Body of pancreas (tissue), 4 donors: ENCODE measurements around the gene SGSH. TPM values are rescaled to one million over a fixed set of nuclear protein-coding genes. Genes with fewer than 3 reads are reported as not detected.
A peak's percentile ranks its signal among the peaks of the same experiment; 100 is the strongest.

Source experiments
- ATAC-seq: fragments of 150-250 bp; one replicate; pipeline ENCODE4 v1.9.1; 2016
- DNase-seq, 4 donors: peaks; one replicate each; pipeline ENCODE4 v3.0.0-alpha.2; 2019
- H3K27ac ChIP-seq, 4 donors: fragments of 200-600 bp; sonication (generic); 1 replicate in 3 of 4; 2 replicates in 1 of 4; pipeline versions ENCODE4 v1.5.1 to v1.6.1; 2016 to 2019; ENCODE audit warnings: mild to moderate bottlenecking in 1 of 4, mixed read lengths in 1 of 4, moderate library complexity in 1 of 4
- H3K27me3 ChIP-seq, 2 donors: fragments of 200-600 bp; sonication (generic); one replicate each; pipeline ENCODE4 v1.6.0; 2016; ENCODE audit warnings: mild to moderate bottlenecking in 1 of 2
- H3K36me3 ChIP-seq, 2 donors: fragments of 200-600 bp; sonication (generic); replicated peaks in 1 of 2; 2 replicates each; pipeline ENCODE4 v1.5.1; 2016; ENCODE audit warnings: low read depth in 2 of 2; ENCODE audit not compliant: insufficient read depth in 1 of 2
- H3K4me1 ChIP-seq: fragments of 200-600 bp; sonication (generic); one replicate; pipeline ENCODE4 v1.6.0; 2016
- H3K4me3 ChIP-seq, 2 donors: fragments of 200-600 bp; sonication (generic); 1 replicate in 1 of 2; 2 replicates in 1 of 2; pipeline ENCODE4 v1.5.1; 2016 to 2019
- H3K9me3 ChIP-seq, 3 donors: fragments of 200-600 bp; sonication (generic); 1 replicate in 2 of 3; 2 replicates in 1 of 3; pipeline ENCODE4 v1.5.1; 2016
- POLR2A ChIP-seq, 3 donors: fragments of 450-650 bp; IDR thresholded peaks; one replicate each; pipeline ENCODE4 v1.6.1; 2016; ENCODE audit warnings: antibody characterized with exemption in 3 of 3, mild to moderate bottlenecking in 2 of 3
- WGBS, 2 donors: methylation state at CpG; one replicate each; pipeline ENCODE4 v1.1.5; 2017; 5-methylcytosine and 5-hydroxymethylcytosine counted together
- intact Hi-C: fragments of 100-400 bp; cut with DNase I; formaldehyde crosslinking; loops from one replicate; pipeline ENCODE4 v1.15.1; 2023
- total RNA-seq, 2 donors: library from RNA; depleted of rRNA; stranded (reverse); fragments of >200 nt; gene quantifications; one replicate each; pipeline ENCODE4 v1.1.0, GENCODE V29; 2016
- TF ChIP-seq, protein P1 (sequence below), 7 experiments: fragments of 450-650 bp in 4 of 7; fragments of 200-600 bp in 3 of 7; sonication (generic) in 3 of 7; IDR thresholded peaks; one replicate each; pipeline ENCODE4 v1.5.1; 2016 to 2019; ENCODE audit warnings: antibody characterized with exemption in 7 of 7

SGSH gene
- total RNA-seq, 2 donors from 2014 or later = 29.6 to 42.8 TPM

DNA sequence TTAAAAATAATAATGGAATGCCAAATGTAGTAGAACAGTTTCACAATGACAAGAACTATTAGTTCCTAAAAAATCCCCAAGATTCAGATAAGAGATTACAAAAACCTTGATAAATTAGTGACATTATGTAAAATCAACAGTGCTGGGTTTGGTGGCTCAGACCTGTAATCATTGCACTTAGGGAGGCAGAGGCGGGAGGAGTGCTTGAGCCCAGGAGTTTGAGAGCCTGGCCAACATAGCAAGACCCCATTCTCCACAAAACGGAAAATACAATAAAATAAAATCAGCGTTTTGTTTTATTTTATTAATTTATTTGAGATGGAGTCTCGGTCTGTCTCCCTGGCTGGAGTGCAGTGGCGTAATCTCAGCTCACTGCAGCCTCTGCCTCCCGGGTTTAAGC, 46.2 kb downstream of the SGSH start:
- Histone ChIP-seq H3K36me3 (no peaks in the 10 kb centered on the region), H3K4me1 (peaks cover 4% of the 10 kb centered on the region), H3K9me3 (no peaks in the 10 kb centered on the region), H3K27me3 (no peaks in the 10 kb centered on the region), H3K4me3 (no peak overlapping the region), H3K27ac (no peak overlapping the region)
- TF ChIP-seq POLR2A (IDR thresholded peaks at IDR 0.05) = no peak
- TF ChIP-seq, protein P1, sequence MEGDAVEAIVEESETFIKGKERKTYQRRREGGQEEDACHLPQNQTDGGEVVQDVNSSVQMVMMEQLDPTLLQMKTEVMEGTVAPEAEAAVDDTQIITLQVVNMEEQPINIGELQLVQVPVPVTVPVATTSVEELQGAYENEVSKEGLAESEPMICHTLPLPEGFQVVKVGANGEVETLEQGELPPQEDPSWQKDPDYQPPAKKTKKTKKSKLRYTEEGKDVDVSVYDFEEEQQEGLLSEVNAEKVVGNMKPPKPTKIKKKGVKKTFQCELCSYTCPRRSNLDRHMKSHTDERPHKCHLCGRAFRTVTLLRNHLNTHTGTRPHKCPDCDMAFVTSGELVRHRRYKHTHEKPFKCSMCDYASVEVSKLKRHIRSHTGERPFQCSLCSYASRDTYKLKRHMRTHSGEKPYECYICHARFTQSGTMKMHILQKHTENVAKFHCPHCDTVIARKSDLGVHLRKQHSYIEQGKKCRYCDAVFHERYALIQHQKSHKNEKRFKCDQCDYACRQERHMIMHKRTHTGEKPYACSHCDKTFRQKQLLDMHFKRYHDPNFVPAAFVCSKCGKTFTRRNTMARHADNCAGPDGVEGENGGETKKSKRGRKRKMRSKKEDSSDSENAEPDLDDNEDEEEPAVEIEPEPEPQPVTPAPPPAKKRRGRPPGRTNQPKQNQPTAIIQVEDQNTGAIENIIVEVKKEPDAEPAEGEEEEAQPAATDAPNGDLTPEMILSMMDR (IDR thresholded peaks at IDR 0.05) = no peak
- DNase-seq (no peak), ATAC-seq (no peak)
- 92 to 94% methylated on average over 6 of the region's 6 CpGs for WGBS, 2 donors
- intact Hi-C loops = no loop called here

GRCh38 chr17:80173126-80173525, 47.0 kb downstream of the SGSH start:
- Histone ChIP-seq H3K9me3 (no peaks in the 10 kb centered on the region), H3K27ac (no peak overlapping the region), H3K36me3 (no peaks in the 10 kb centered on the region), H3K4me3 (no peak overlapping the region), H3K4me1 (peaks cover 4% of the 10 kb centered on the region), H3K27me3 (no peaks in the 10 kb centered on the region)
- DNase-seq (no peak), ATAC-seq (no peak)
- 83 to 85% methylated on average over 12 of the region's 12 CpGs for WGBS, 2 donors
- intact Hi-C loops = no loop called here
- no peak for TF ChIP-seq POLR2A (IDR thresholded peaks at IDR 0.05)
- TF ChIP-seq, protein P1 (IDR thresholded peaks at IDR 0.05) = no peak

DNA sequence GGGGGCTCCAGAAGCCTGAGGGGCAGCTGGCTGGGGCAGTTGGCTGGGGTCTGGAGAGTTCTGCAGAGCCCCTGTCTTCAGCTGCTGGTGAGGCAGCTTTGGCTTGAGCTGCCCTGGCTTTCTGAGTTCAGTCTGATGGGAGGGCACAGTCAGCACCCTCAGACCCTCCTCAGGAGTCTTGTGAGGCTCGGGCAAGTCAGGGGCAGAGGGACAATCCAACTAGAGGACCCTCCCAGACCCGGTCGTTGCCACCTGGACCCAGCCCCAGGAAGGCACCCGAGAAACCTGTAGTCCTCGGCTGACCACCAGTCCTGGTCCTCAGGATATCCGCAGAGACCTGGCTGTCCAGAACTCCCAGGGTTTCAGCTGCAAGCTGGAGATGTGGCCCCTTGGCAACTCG, 48.5 kb downstream of the SGSH start:
- WGBS, 2 donors = 57 to 69% methylated on average over 1 to 7 of the region's 7 CpGs
- H3K36me3 ChIP-seq = no peaks in the 10 kb centered on the region
- intact Hi-C loops = no loop called here
- TF ChIP-seq, protein P1 (IDR thresholded peaks at IDR 0.05) = no peak
- TF ChIP-seq POLR2A (IDR thresholded peaks at IDR 0.05) = no peak
- peaks cover 4% of the 10 kb centered on the region for H3K4me1 ChIP-seq
- H3K9me3 ChIP-seq = no peaks in the 10 kb centered on the region
- H3K27me3 ChIP-seq = no peaks in the 10 kb centered on the region
- no peak overlapping the region for H3K4me3 ChIP-seq
- no peak for ATAC-seq
- H3K27ac ChIP-seq = no peak overlapping the region
- no peak for DNase-seq

DNA sequence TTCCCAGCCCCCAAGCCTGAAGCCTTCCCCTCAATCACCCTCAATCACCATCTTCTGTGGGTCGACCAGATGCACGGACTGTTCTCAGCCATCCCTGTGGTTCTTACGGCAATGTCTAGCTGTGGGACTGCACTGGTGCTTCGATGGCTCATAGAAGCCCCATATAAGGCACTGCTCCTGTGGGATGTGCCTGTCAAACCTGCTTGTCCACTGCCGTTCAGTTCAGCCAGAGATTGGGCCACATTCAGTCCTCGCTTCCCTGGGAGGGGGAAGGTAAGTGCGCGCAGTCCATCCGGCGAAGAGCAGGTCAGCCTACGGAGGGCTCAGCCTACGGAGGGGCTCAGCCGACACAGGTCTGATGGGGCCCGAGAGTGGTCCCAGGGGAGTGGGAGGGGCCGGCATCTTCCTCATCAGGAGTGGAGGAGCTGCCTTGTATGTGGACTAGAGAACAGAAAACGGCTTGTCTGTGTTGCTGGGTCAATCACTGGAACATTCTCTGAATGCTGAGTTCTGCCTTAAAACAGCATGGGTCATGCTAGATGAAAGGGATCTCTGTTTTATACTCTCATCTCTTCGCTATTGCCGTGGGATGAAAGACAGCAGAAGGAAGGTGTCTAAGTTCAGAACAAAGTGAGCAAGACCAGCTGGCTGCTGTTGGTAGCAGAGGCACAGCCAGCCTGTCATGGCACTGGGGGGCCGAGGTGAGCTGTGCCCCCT, 50.2 kb downstream of the SGSH start, which contains the start of gene CARD14:
CARD14 (plus strand) TSS at position 247 of the 717 bp plus-strand sequence. CDS start 11,409 bp downstream, outside the sequence.
- Histone ChIP-seq H3K4me1 (peaks cover 4% of the 10 kb centered on the region), H3K27me3 (no peaks in the 10 kb centered on the region), H3K9me3 (no peaks in the 10 kb centered on the region), H3K36me3 (no peaks in the 10 kb centered on the region), H3K4me3 (no peak within 1 kb of the TSS), H3K27ac (no peak within 1 kb of the TSS)
- WGBS, 2 donors = 37 to 44% methylated on average over 10 to 19 of the region's 19 CpGs
- no peak for TF ChIP-seq POLR2A (IDR thresholded peaks at IDR 0.05)
- TF ChIP-seq, protein P1 (IDR thresholded peaks at IDR 0.05) = no peak
- peak in 3 of 4 donors; percentile 24 to 40 (median 27) for DNase-seq
- intact Hi-C loops = no loop called here
- peak; percentile 63 for ATAC-seq

GRCh38 chr17:80169107-80169506, 51.0 kb downstream of the SGSH start:
- Histone ChIP-seq H3K27me3 (no peaks in the 10 kb centered on the region), H3K4me1 (peaks cover 4% of the 10 kb centered on the region), H3K36me3 (no peaks in the 10 kb centered on the region), H3K27ac (no peak overlapping the region), H3K9me3 (no peaks in the 10 kb centered on the region), H3K4me3 (no peak overlapping the region)
- DNase-seq (no peak), ATAC-seq (no peak)
- no peak for TF ChIP-seq POLR2A (IDR thresholded peaks at IDR 0.05)
- TF ChIP-seq, protein P1 (IDR thresholded peaks at IDR 0.05) = no peak
- intact Hi-C loops = no loop called here
- 70 to 71% methylated on average over 5 of the region's 5 CpGs for WGBS, 2 donors
